Retinal pigment epithelial cell (primary cell): ENCODE results near the gene FOXJ3.

Experiments used
- DNase-seq: peaks from one replicate; pipeline ENCODE4 v3.0.0-alpha.2; 2010; ENCODE audit warnings: low read depth
- H3K4me3 ChIP-seq: 2 replicates; pipeline ENCODE4 v1.5.1; 2011; ENCODE audit warnings: mild to moderate bottlenecking, low read length, control low read depth, moderate library complexity
- TF ChIP-seq, protein P1 (sequence below): conservative IDR thresholded peaks from 2 replicates; pipeline ENCODE4 v1.5.1; 2011; ENCODE audit warnings: low read depth, low read length, control low read depth, inconsistent platforms

The FOXJ3 gene

DNA sequence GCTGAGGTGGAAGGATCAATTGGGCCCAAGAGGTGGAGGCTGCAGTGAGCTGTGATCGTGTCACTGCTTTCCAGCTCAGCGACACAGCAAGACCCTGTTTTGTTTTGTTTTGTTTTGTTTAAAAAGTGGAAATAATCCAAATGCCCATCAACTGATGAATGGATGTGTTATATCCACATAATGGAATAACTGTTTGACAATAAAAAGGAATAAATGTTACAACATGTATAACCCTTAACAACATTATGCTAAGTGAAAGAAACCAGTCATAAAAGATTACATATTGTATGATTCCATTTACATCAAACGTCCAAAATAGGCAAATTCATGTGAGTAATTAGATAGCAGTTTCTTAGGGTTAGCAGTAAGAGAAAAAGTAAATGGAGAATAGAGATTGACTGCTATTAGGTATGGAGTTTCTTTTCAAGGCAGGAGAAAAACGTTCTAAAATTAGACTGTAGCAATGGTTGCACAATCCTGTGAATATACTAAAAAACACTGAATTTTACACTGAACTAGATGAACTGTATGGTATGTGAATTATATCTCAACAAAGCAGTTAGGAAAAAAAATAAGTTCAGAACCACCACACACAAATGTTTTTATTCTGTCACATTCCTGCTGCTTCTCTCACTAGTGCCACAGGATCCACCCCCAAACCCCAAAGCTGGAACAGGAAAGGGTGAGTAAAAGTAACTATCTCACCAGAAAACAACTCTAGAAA lies 15.7 kb downstream of the FOXJ3 start:
- TF ChIP-seq, protein P1, sequence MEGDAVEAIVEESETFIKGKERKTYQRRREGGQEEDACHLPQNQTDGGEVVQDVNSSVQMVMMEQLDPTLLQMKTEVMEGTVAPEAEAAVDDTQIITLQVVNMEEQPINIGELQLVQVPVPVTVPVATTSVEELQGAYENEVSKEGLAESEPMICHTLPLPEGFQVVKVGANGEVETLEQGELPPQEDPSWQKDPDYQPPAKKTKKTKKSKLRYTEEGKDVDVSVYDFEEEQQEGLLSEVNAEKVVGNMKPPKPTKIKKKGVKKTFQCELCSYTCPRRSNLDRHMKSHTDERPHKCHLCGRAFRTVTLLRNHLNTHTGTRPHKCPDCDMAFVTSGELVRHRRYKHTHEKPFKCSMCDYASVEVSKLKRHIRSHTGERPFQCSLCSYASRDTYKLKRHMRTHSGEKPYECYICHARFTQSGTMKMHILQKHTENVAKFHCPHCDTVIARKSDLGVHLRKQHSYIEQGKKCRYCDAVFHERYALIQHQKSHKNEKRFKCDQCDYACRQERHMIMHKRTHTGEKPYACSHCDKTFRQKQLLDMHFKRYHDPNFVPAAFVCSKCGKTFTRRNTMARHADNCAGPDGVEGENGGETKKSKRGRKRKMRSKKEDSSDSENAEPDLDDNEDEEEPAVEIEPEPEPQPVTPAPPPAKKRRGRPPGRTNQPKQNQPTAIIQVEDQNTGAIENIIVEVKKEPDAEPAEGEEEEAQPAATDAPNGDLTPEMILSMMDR = no peak
- no peak overlapping the region for H3K4me3 ChIP-seq
- no peak for DNase-seq

DNA sequence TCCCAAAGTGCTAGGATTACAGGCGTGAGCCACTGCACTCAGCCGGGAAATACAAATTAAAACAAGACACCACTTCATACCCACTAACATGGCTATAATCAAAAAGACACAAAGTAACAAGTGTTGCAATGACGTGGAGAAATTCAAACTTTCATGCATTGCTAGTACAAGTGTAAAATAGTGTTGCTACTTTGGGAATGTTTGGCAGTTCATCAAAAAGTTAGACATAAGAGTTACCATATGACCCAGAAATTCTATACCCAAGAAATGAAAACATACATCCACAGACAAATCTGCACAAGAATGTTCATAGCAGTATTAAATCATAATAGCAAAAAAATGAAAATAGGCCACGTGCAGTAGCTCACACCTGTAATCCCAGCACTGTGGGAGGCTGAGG lies 16.4 kb downstream of the FOXJ3 start:
- no peak overlapping the region for H3K4me3 ChIP-seq
- peak; percentile 79 for DNase-seq
- TF ChIP-seq, protein P1 = no peak

DNA sequence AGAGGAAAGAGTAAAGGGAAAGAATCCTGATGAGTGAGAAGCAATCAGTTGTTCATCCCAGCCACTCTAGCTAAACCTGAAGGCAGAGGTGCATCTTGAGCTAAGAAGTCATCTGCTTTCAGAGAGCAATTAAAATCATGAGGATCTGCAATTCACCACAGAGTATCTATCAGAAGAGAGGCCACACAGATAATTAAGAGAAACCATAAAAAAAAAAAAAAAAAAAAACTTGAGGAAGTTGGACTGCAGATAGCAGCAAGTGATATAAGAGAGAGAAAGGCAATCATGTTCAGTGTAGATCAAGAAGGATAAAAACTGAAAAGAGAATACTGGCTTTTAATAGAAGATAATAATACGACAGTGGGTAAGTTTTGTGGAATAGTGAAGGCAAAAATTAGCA lies 17.7 kb downstream of the FOXJ3 start:
- H3K4me3 ChIP-seq = no peak overlapping the region
- TF ChIP-seq, protein P1 = no peak
- no peak for DNase-seq

DNA sequence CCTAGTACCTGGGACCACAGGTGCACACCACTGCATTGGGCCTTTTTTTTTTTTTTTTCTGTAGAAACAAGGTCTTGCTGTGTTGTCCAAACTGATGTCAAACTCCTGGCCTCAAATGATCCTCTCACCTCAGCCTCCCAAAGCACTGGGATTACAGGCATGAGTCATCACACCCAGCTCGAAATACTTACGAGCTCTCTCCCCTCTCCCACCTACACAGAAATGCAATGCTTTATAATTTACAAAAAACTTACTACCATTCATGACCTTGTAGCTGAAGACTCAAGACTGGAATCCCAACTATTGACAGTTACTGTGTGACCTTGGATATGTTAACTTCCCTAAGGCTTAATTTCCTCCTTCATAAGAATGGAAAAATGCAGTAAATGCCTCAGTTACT lies 18.7 kb downstream of the FOXJ3 start:
- H3K4me3 ChIP-seq = no peak overlapping the region
- TF ChIP-seq, protein P1 = no peak
- DNase-seq = no peak

DNA sequence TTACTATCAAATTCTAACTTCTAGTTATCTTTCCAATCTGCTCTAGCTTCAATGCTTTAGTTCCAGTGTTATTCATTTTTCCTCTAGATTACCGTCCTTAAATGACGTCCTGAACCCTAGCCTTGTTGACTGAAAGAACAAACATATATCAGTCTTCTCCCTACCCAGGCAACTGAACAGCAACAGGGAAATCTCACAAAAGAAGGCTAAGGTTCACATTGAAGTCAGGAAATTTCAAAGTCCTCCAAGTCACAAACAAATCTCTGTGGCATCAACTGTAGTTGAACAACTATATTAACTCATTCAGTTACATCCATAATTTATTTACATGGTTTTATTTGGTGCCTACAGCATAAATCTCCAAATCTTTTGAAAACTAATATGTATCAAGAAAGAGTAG lies 19.5 kb downstream of the FOXJ3 start:
- H3K4me3 ChIP-seq = no peak overlapping the region
- TF ChIP-seq, protein P1 = no peak
- no peak for DNase-seq

DNA sequence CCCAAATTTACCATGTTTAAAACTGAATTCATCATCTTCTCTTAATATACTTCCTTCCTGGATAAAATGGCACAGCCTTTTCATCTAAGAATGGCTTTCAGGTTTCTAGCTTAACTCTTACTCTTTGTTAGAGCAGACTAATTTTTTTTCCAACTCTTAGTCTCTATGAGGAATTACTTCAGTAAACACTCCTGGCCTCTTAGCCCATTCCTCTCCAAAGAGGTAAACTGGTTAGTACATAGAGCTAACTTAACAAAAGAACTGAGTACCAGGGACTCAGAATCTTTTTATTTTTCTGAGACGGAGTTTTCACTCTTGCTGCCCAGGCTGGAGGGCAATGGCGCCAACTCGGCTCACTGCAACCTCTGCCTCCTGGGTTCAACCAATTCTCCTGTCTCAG lies 21.1 kb downstream of the FOXJ3 start:
- TF ChIP-seq, protein P1 = no peak
- DNase-seq = no peak
- H3K4me3 ChIP-seq = no peak overlapping the region

DNA sequence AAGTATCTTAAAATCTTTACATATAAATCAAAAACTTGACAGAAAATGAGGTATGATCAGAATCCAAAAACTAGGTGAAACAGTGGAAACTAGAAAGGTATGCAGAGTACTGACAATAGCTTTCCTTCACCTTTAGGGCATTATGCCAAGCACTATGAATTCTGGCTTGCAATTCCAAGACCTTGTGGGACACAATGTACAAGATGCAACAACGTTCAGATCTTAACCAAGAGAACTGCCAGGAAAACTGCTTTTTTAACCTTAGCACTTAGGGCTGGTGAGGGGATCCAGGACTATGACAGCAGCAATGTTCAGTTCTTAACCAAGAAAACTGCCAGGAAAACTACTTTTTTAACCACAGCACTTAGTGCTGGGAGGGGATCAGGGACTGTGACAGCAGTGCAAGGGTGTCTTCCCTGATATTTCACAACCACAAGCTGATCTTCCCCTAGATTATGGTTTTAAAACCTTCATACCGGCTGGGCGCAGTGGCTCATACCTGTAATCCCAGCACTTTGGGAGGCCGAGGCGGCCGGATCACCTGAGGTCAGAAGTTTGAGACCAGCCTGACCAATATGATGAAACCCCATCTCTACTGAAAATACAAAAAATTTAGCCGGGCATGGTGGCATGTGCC lies 22.3 kb downstream of the FOXJ3 start:
- DNase-seq = no peak
- TF ChIP-seq, protein P1 = no peak
- no peak overlapping the region for H3K4me3 ChIP-seq
